ENCODE measurements around the gene KDF1.

DNA sequence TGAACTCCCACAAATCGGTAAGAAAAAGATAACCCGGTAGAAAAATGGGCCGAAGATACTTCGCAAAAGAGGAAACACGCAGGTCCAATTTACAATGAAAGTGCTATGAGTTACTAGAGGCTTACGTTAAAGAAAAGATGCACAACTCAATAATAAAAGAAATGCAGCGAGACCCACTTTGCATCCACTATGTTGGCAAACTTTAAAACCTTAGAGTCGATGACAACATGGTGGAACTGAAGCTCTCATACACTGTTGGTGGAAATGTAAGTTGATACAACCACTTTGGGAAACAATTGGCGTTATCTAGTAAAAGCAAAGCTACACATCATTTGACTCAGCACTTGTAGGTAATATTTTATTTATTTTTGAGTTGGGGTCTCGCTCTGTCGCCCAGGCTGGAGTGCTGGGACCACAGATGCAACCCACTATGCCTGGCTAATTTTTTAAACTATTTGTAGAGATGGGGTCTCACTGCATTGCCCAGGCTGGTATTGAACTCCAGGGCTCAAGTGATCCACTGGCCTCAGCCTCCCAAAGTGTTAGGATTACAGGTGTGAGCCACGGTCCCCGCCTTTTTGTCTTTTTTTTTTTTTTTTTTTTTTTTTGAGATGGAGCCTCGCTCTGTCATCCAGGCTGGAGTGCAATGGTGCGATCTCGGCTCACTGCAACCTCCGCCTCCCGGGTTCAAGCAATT lies 59.3 kb downstream of the KDF1 start:
- TF ChIP-seq, protein P1, sequence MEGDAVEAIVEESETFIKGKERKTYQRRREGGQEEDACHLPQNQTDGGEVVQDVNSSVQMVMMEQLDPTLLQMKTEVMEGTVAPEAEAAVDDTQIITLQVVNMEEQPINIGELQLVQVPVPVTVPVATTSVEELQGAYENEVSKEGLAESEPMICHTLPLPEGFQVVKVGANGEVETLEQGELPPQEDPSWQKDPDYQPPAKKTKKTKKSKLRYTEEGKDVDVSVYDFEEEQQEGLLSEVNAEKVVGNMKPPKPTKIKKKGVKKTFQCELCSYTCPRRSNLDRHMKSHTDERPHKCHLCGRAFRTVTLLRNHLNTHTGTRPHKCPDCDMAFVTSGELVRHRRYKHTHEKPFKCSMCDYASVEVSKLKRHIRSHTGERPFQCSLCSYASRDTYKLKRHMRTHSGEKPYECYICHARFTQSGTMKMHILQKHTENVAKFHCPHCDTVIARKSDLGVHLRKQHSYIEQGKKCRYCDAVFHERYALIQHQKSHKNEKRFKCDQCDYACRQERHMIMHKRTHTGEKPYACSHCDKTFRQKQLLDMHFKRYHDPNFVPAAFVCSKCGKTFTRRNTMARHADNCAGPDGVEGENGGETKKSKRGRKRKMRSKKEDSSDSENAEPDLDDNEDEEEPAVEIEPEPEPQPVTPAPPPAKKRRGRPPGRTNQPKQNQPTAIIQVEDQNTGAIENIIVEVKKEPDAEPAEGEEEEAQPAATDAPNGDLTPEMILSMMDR (IDR thresholded peaks at IDR 0.05; ENCODE audit: insufficient read depth, low read length, poor library complexity, severe bottlenecking): no peak
- no peak for TF ChIP-seq EZH2phosphoT487 (conservative IDR thresholded peaks at IDR 0.05; ENCODE audit: low read length)
